Measurements from ENCODE around the gene HMBS.
A peak's percentile ranks its signal among the peaks of the same experiment; 100 is the strongest.
"Not testable (repeated sequence)": the region's sequence is repeated elsewhere in the genome, so short reads cannot be mapped to it uniquely, and the experiment has no call there.

HMBS gene

DNA sequence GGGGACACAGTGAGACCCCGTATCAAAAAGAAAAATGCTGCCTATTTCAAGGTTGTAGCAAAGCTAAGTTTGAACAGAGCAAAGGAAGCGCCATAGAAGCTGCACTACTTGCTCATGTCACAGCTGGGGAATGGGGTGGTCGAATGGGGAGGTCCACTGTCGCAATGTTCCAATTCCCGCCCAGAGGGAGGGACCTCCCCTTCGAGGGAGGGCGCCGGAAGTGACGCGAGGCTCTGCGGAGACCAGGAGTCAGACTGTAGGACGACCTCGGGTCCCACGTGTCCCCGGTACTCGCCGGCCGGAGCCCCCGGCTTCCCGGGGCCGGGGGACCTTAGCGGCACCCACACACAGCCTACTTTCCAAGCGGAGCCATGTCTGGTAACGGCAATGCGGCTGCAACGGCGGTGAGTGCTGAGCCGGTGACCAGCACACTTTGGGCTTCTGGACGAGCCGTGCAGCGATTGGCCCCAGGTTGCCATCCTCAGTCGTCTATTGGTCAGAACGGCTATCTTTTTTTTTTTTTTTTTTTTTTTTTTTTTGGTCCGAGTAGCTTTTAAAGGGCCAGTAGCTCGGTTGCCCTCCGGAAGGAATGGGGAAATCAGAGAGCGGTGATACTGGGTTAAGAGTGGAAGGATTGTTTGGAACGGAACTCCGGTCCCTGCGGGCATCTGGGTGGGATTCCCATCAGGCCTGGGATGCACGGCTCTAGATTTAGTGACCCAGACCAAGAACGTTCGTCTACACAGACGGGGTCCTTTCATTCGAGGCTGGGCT lies at the start of gene HMBS:
HMBS (plus strand) TSS at position 219 of the 774 bp plus-strand sequence; CDS start at position 372, 153 bp downstream.
- peak; percentile 91 for DNase-seq

DNA sequence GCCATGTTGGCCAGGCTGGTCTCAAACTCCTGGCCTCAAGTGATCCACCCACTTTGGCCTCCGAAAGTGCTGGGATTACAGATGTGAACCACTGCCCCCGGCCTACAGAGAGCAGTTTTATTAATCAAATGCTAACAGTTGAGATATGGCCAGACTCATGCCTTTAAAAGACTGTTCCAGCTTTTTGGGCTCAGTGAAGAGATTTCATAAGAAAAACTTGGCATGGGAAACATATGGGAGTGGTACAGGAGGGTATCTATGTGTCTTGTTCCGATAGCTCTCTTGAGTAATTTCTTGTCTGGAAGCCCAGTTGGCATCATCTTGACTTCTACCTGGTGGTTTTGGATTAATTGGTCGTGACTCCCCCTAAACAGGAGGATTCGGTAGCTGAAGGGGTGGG lies 45.8 kb upstream of the HMBS start:
- DNase-seq, result no peak

DNA sequence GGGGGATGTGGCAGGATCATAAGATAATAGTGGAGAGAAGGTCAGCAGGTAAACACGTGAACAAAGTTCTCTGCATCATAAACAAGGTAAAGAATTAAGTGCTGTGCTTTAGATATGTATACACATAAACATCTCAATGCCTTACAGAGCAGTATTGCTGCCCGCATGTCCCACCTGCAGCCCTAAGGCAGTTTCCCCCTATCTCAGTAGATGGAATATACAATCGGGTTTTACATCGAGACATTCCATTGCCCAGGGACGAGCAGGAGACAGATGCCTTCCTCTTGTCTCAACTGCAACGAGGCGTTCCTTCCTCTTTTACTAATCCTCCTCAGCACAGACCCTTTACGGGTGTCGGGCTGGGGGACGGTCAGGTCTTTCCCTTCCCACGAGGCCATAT lies 45.2 kb upstream of the HMBS start:
- DNase-seq, result not testable (repeated sequence)

DNA sequence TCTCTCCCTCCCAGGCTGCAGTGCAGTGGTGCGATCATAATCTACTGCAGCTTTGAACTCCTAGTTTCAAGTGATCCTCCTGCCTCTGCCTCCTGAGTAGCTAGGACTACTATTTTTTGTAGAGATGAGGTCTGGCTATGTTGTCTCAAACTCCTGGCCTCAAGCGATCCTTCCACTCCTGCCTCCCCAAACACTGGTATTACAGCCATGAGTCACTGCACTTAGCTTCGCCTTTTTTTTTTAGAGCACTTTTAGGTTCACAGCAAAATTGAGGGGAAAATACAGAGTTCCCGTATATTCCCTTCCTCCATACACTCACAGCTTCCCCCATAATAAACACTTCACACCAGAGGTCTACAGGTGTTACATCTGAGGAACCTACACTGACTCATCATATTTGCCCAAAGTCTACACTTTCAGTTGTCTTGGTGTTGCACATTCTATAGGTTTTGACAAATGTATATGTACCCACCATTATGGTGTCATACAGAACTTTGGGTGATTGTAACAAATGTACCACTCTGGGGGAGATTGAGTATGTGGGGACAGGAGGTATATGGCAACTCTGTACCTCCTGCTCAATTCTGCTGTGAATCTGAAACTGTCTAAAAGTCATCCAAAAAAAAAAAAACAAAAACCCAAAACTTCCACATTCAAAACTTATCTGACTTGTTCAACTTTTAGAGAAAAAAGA lies 42.7 kb upstream of the HMBS start:
- DNase-seq, result no peak

DNA sequence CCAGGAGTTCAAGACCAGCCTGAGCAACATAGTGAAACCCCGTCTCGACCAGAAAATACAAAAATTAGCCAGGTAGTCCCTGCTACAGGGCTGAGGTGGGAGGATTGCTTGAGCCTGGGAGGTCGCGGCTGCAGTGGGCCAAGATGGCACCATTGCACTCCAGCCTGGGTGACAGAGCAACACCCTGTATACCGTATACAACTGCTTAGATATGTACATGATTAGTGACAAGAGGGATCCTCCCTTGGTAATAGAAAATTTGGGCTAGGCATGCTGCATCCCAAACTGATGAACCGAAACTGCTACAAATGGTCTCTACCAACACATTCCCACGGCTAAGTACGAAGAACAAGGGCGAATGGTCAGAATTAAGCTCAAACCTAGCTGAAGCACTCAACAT lies 41.8 kb upstream of the HMBS start:
- DNase-seq, result no peak

DNA sequence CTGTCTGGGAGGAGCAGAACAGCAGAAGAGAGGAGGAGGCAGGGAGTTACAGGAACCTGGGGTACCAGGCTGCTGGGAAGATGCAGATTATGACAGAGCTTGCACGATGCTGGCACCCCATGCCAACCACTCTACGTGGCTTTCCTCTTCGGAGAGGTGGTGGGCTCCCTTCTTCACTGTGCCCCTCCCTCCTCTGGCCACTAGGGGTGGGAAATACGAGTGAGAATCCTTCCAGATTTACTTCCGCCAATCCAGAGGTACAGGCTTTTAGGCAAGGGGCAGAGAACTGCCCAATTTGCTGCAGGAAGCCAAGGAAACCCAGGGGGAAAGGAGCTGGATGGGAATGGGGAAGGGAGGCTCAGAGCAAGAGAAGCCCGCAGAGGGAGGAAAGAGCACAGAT lies 40.0 kb upstream of the HMBS start:
- no peak for DNase-seq

DNA sequence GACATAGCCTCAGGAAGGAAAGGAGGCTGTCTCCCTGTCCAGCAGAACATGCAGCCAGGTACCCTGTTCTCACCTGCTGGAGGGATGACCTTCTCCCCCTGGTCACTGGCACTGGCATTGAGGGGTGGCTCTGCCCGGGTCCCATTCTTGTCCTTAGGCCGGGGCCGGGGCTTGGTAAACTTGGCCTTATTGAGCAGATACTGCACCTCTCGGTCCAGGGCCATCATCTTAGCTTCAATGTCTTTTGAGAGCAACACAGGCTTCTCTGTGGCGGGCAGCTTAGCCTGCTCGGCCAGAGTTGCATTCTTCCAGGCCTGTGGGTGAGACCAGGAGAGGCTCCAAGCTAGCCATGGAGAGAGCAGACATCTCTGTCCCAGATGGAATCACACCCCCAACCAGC lies 38.2 kb upstream of the HMBS start:
- DNase-seq, result no peak

DNA sequence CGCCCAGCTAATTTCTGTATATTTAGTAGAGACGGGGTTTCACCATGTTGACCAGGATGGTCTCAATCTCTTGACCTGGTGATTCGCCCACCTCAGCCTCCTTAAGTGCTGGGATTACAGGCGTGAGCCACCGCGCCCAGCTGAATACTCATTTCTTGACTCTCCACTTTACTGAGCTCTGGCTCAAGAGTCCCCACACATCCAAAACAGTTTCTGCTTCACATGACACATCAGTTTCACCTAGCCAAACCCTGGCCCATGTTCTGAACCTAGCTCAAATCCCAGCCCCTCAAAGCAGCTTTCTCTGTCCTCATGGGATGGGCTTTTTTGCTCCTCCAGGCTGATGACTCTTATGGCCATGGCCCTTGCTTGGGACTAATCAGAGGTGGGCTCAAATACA lies 37.5 kb upstream of the HMBS start:
- DNase-seq, result no peak

DNA sequence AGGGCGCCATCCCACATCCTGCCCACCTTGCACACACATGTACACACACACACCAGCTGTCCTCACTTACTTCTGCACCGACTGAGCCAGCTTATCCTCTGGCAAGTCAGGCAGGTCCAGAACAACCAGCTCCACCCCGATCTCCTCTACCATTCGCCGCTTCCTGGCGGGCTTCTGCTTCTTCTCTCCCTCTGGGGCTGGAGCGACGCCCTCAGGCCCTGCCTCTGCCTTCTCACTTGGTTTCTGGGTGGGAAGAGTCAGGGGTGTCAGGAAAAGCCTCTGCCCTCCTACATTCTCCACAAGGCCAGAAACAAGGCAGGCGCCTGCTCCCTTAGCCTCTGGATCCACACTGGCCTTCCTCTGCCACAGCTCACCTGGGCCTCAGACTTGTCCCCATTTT lies 36.0 kb upstream of the HMBS start:
- DNase-seq, result no peak

DNA sequence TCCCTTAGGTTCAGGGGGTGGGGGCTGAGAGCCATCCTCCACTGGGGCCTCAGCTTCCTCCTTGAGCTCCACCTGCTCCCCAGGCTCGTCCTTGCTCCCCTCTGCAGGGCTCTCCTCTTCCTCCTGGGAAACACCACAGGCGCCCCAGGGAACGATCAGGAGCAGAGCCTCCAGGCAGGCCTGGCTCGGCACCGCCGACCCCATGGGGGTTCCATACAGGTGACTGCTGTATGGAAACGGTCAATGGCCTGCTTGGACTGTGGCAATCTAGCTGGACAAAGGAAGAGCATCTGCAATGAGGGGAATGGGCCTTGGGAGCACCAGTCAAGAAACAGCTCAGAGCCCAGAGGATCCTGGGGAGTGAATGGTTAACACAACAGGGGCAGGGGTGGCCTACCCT lies 35.6 kb upstream of the HMBS start:
- no peak for DNase-seq

DNA sequence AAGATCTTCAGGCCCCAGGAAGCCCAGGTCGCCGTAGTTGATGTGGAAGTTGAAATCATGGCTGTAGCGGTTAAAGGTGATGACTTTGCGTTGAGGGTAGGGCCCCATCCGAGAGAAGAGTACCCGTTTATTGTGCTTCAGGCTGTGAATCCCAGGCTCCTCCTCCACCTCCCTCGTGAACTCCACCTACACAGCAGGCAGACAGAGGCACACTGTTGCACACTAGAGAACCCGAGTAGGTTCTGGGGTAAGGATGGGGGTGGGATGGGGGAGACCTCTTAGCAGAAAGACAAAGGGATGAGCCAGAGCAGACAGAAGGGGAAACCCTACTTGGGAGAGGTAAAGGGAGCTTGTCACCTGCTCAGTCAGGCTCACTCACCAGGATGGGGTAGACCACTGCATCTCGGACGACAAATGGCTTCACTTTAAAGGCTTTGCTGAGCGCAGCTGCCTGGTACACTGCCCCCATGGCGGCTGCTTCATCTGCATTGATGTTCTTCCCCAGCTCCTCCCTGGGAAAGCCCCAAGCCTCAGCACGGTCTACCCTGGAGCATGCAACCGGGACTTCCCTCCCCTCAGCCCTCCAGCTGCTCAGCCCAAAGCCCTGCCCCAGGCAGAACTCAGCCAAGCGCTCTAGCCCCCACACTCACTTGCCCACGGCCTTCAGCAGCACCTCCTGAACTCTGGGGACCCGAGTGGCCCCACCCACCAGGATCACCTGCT lies 33.1 kb upstream of the HMBS start:
- DNase-seq, result peak; percentile 40

DNA sequence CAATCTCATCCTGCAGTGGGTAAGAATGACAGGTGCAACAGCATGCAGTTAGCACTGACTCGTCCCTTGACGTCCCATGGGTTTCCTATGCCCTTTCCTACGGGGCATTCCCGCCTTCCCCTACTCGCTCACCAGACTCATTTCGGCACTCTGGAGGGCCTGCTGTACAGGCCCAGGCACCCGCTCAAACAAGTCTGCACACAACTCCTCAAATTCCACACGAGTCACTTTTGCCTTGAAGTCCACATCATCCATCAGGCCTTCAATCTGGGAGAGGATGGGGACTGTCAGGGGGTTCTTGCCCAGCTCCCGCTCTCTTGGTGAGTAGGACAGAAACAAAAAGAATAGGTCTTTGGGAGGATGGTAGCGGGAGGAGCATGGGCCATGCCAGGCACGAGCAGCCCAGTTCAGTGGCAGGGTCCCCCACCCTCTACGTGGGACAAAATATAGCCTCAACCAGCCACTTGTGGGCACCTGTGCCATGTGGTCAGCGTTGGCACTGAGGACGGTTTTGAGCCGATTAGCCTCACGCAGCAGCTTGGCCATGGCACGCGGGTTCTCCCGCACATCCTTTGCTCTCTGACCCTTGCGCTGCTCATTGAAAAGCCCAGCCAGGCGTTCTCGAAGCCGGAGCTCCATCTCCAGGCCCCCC lies 32.4 kb upstream of the HMBS start:
- no peak for DNase-seq

DNA sequence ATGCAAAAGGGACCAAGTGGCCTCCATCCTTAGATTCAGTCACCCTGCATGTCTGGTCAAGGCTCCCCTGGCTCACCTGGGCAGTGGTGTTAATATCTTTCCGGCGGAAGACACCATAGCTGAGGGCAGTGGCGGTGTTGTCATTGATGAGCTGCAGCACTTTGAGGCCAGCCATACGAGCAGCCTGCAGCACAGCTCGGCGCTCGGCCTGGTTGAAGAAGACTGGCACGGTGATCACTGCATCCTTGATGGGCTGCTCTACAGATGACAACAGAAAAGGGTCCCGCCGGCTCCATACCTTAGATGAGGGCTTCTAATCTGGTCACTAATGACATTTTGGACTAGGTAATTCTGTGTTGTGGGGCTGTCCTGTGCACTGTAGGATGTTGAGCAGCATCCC lies 30.3 kb upstream of the HMBS start:
- DNase-seq, result no peak

DNA sequence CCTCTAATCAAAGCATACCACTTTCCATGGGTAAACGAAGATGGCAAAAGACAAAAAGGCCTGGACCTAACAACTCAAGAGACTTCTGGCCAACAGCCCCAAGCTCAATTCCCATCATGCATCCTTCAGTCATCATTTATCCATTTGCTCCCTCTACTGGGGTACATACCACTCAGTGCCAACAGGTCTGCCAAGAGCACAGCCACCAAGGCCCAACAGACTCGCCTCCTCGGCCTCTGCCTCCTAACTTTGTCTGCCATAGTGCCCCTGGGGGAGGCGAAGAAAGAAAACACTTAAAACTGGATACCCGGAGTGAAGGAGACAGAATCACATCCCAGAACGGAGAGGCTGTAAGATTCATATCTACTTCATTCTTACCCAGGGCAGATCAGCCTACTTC lies 28.8 kb upstream of the HMBS start:
- no peak for DNase-seq

DNA sequence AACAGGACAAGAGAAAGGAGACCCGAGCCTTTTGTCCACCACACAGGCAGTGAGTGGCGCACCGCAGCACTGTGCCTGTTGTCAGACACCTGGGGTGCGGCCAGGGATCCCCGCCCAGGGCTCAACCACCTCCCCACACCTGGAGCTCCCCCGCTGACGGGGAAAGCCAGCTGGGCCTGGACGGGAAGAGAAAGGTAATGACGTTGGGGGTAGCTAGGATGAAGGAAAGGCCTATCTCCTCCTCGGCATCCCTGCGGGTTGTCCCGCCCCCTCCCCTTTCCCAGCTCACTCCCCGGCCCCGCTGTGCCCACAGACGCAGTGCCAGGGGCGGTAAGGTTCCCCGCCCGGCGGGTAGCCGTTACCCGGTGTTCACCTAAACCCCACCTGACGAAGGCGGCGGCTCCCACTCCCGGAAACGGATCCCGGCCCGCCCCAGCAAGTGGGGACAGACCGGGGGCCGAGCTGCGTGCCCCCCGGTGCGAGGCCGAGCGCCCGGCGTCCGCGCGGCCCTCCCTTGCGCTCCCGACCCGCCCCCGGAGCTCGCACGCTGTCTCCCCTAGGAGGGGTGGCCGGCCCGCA lies 28.2 kb upstream of the HMBS start:
- DNase-seq, result peak; percentile 43

DNA sequence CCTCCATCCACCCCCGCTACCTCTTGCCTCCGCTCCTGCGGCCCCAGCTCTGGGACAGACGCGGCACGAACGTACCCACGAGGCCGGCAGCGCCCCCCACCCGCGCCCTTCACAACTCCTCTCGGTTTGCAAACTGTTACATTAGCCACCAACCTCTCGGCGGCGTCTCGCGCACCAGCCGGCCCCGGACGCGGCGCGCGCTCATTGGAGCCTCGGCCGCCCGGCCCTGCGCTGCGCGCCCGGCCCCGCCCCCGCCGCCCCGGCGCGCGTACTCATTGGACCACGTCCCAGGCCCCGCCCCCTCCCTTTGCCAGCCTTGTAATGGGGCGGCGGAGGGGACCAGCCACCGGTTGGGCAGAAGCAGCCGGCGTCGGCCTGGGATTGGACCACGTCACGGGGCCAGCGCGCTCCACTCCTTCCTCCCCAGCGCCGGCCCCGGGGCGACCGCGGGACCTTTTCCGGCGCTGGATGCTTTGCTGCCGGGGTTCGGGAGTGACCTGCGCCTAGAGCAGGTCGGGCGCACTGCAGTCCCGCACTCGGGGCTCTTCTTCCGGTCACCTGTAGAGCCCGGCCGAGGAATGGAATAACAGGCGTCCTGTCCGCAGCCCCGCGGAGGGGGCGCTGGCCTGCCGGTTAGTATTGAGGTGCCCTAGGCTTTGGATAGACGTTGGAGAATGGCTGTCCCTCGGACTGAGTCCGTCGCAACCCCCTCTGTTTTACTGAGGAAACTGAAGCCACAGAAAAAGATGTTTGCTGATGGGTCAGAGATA lies 27.5 kb upstream of the HMBS start, which contains the start of gene HYOU1:
HYOU1 (minus strand) TSS at position 206 of the 770 bp plus-strand sequence. CDS start 1,045 bp downstream, outside the sequence.
- peak; percentile 99 for DNase-seq

DNA sequence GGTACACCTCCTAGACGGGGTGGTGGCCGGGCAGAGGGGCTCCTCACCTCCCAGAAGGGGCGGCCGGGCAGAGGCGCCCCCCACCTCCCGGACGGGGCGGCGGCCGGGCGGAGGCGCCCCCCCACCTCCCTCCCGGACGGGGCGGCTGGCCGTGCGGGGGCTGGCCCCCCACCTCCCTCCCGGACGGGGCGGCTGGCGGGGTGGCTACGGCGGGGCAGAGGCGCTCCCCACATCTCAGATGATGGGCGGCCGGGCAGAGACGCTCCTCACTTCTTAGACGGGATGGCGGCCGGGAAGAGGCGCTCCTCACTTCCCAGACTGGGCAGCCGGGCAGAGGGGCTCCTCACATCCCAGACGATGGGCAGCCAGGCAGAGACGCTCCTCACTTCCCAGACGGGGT lies 25.6 kb upstream of the HMBS start:
- not testable (repeated sequence) for DNase-seq

DNA sequence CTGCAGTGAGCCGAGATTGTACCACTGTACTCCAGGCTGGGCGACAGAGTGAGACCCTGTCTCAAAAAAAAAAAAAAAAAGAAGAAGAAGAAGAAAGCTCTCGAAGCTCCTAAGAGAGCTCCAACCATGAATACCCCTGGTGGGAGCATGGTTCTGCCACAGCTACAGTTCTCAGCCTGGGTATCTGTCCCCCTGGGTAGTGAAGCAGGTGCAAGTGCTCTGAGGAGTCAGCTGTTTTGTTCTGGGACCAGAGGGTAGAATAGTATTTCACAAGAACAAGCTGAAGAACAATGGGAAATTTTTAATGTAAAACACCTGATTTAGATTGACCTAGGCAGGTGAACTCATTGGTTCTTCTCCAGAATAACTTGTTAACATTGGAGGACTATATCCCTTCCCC lies 23.4 kb upstream of the HMBS start:
- no peak for DNase-seq

DNA sequence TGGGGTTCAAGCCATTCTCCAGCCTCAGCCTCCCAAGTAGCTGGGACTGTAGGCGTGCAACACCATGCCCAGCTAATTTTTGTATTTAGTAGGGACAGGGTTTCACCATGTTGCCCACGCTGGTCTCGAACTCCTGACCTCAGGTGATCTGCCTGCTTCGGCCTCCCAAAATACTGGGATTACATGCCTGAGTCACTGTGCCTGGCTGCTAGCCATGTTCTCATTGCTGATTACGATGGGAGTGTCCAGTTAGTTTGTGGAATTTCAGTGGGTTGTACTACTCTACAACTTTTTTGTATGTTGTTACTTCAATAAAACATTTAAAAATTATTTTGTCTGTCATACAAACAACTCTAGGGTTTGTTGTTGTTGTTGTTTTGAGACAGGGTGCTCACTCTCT lies 21.9 kb upstream of the HMBS start:
- no peak for DNase-seq

DNA sequence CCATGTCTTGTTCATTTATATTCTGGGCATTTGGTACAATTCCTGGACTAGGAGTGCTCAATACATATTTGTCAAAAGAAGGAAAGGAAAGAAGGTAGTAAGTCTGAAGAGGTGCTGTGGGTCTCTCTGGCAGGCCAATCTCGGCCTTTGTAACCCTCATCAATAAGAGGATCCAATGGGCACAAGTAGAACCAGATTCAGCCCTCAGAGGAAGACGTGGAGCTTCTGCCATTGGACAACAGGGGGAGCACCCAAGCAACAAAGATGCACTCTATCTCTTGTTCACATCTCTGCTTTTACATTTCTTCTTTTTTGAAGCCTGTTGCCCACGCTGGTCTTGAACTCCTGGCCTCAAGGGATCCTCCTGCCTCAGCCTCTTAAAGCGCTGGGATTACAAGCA lies 19.3 kb upstream of the HMBS start:
- DNase-seq, result peak; percentile 38

DNA sequence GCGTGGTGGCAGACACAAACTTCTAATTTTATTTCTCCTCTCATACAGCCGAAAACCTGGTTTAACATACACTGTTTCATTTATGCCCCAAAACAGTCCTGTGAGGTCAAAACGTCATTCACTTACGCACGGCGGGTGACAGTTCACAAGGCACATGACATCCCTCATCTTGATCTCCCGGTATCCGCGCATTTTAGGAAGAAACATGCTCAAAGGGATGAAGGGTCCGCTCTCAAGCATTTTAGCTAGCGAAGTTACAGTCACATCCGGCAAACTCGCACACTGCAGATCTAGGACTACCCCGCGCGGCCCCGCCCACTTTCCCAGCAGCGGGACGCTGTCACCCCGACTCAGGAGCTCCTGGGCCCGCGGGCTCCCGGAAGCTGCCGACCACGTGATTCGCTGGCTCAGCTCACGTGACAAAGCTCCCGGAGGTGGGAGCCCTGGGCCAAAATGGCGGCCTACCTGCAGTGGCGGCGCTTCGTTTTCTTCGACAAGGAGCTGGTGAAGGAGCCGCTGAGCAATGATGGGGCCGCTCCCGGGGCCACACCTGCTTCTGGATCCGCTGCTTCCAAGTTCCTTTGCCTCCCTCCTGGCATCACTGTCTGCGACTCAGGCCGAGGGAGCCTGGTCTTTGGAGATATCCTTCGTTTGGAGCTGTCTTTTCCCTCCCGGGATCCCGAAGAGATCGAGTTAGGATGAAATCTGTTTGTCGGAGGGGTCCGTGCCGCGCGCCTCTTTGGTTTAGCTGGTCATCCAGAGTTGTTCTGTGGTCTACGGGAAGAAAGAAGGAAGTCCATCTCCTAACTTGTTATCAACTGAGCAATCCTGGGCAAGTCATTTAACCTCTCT lies 17.1 kb upstream of the HMBS start, which contains the start of gene VPS11:
VPS11 (plus strand) TSS at position 448 of the 852 bp plus-strand sequence; CDS start at position 454, 6 bp downstream.
- peak; percentile 99 for DNase-seq
